HS-5 (cell line): ENCODE data around the gene ARIH2.
"Not testable (repeated sequence)": the region's sequence is repeated elsewhere in the genome, so short reads cannot be mapped to it uniquely, and the experiment has no call there.

Experiments used
- DNase-seq: peaks from one replicate; pipeline ENCODE4 v3.0.0-alpha.2; 2012; ENCODE audit warnings: low read depth

Gene ARIH2

GRCh38 chr3:49004352-49005302 is 86.0 kb downstream of the ARIH2 start:
- no peak for DNase-seq

DNA sequence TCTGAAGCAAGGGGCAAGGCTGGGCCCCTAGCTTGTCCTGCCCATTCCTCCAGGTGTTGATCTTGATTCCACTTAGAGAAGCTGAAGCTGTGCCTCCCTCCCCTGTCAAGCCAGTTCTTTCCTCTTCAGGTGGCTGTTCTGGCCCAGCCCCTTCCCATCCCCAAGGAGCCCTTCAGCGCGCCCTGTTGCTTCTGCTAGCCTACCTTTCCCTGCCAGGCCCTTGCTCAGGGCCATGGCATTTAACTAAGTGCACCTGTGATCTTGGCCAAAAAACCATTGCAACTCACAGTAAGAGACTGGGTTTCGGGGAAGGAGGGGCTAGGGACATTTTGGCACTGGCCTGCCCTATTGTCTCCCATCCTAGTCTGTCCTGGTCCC is 86.7 kb downstream of the ARIH2 start:
- DNase-seq: no peak

DNA sequence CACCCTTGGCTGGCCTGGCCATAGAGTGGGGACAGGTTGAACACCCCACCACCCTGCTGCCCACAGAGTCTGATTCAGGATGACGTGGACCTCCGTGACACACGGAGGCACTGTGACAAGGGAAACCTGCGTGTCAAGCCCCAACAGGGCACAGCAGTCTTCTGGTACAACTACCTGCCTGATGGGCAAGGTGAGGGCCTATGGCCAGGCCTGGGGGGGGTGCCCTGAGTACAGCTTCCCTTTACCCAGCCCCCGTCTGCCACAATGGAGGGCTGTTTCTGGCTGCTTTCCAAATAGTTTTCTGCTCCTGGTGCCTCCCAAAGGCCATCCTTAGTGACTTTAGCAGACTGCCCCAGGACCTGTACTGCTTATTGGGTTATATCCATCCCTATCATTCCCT is 87.4 kb downstream of the ARIH2 start:
- DNase-seq: no peak

DNA sequence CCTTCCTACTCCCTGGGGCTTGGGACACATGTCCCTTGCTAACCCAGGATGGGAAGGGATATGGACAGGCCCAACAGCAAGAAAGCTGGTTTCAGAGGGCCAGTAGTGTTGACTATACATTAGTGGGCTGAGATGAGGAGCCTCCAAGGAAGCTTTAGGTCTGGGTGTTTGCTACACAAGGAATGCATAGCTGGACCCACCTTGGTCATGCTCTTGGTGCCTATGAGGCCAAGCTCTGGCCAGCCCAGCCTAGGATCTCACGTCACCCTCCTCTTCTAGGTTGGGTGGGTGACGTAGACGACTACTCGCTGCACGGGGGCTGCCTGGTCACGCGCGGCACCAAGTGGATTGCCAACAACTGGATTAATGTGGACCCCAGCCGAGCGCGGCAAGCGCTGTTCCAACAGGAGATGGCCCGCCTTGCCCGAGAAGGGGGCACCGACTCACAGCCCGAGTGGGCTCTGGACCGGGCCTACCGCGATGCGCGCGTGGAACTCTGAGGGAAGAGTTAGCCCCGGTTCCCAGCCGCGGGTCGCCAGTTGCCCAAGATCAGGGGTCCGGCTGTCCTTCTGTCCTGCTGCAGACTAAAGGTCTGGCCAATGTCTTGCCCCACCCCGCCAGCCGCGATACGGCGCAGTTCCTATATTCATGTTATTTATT is 87.9 kb downstream of the ARIH2 start:
- no peak for DNase-seq

GRCh38 chr3:49007068-49007770 is 88.6 kb downstream of the ARIH2 start, which contains the start of gene WDR6:
WDR6 (plus strand) TSS chr3:49007391; CDS start chr3:49007432, 41 bp downstream.
- DNase-seq: peak; percentile 91

- peak; percentile 58 for DNase-seq
Observed at GRCh38 chr3:49007771-49008528, 89.3 kb downstream of the ARIH2 start.

DNA sequence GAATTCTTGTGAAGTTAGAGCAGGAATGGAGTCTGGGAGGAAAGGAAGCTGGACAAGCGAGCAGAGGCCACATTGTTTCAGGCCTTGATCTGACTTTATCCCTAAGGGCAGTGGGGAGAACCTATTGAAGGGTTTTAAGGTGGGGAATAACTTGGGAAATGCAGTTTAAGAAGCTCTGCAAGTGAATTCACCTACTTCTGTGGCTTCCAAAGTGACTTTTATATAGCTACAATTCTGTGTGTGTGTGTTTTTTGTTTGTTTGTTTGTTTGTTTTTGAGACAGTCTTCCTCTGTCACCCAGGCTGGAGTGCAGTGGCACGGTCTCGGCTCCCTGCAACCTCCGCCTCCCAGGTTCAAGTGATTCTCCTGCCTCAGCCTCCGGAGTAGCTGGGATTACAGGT is 90.0 kb downstream of the ARIH2 start:
- DNase-seq: not testable (repeated sequence)

GRCh38 chr3:49009396-49009795 is 90.8 kb downstream of the ARIH2 start:
- no peak for DNase-seq

DNA sequence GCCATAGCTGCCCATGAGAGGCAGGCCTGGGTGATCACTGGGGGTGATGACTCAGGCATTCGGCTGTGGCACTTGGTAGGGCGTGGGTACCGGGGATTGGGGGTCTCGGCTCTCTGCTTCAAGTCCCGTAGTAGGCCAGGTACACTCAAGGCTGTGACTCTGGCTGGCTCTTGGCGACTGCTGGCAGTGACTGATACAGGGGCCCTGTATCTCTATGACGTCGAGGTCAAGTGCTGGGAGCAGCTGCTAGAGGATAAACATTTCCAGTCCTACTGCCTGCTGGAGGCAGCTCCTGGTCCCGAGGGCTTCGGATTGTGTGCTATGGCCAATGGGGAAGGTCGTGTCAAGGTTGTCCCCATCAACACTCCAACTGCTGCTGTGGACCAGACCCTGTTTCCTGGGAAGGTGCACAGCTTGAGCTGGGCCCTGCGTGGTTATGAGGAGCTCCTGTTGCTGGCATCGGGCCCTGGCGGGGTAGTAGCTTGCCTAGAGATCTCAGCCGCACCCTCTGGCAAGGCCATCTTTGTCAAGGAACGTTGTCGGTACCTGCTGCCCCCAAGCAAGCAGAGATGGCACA is 93.9 kb downstream of the ARIH2 start:
- DNase-seq: no peak

GRCh38 chr3:49013113-49013737 is 94.6 kb downstream of the ARIH2 start:
- no peak for DNase-seq

DNA sequence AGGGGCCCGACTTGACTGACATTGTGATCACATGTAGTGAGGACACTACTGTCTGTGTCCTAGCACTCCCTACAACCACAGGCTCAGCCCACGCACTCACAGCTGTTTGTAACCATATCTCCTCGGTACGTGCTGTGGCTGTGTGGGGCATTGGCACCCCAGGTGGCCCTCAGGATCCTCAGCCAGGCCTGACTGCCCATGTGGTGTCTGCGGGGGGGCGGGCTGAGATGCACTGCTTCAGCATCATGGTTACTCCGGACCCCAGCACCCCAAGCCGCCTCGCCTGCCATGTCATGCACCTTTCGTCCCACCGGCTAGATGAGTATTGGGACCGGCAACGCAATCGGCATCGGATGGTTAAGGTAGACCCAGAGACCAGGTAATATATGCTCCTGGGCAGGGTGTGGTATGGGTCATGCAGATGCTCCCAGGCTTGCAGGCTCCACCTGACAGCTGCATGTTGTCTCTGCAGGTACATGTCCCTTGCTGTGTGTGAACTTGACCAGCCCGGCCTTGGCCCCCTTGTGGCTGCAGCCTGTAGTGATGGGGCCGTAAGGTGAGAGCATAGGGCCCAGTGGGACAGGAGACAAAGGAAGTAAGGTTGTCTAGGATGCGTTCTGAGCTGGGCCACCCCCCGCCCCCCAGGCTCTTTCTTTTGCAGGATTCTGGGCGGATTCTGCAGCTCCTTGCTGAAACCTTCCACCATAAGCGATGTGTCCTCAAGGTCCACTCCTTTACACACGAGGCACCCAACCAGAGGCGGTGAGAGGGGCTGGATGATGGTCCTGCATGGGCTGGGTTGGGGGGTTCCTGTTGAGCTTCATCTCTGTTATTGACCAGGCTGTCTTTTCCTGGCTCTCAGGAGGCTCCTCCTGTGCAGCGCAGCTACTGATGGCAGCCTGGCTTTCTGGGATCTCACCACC is 95.4 kb downstream of the ARIH2 start:
- no peak for DNase-seq

DNA sequence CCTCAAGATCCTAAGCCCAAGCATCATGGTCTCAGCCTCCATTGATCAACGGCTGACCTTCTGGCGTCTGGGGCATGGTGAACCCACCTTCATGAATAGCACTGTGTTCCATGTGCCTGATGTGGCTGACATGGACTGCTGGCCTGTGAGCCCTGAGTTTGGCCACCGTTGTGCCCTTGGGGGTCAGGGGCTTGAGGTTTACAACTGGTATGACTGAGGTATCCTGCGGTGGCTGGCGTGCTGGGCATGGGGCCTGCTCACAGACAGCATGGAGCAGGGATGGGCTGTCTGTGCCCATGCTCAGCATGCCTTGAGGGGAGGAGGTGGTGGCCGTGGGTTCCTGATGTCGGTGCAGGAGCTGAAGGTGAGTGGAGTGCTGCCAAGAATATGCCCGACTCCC is 96.4 kb downstream of the ARIH2 start:
- no peak for DNase-seq

DNA sequence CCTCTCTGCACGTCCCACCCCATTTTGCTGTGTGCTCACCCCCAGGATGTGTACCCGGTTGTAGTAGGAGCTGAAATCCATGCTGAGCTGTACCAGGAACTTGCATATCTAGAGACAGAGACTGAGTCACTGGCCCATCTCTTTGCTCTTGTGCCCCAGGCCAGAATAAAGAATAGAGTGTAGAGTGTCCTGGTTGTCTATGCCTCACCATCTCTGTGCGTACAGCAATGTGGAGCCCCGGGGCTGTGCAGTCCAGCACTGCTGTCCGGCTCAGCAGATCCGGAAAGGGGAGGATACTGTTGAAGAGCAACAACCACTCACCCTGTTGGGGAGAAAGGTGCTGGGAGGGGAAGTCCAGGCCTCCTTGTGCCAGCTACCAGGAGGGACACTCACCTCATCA is 97.1 kb downstream of the ARIH2 start:
- DNase-seq: no peak

DNA sequence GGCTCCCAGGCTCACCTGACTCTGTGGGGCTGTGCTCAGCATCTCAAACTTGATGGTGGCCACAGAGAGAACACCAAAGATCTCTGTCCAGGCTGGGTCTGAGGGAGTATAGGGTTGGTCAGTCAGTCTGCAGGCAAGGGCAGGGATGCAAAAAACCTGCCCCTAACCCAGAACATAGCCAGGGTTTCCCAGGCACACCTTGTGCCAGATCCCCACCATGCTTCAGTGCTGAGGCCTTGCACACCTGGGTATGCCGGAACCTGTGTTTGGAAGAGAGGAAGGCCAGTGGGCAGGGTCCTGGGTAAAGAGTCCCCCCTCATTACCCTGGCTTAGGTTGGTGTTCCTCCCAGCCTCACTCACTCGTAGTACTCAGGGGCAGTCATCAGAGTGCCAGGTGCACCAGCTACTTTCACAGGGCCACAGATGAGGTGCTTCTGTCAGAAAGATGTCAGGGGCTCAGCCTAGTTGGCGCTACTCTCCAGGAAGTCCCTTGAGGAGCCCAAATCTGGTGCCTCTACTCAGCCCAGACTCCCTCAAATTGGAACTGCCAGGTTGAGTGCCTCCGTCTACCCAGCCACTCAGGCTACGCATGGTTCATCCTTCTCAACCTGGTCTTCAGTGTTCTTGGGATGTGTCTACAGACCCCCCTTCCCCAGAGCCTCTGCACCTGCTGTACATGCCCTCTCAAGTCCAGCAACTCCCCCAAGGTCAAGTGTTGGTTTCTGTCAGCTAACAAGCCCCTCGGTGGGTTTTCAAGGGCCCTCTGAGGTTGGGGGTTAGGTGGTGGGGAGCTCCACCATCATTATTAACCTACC is 98.0 kb downstream of the ARIH2 start:
- no peak for DNase-seq

- DNase-seq: no peak
Observed at GRCh38 chr3:49017229-49017970, 98.8 kb downstream of the ARIH2 start.

- DNase-seq: no peak
Observed at GRCh38 chr3:49017971-49018706, 99.5 kb downstream of the ARIH2 start, which contains the start of gene DALRD3. DALRD3 (minus strand) TSS chr3:49018580; CDS start chr3:49018564, 16 bp downstream.

DNA sequence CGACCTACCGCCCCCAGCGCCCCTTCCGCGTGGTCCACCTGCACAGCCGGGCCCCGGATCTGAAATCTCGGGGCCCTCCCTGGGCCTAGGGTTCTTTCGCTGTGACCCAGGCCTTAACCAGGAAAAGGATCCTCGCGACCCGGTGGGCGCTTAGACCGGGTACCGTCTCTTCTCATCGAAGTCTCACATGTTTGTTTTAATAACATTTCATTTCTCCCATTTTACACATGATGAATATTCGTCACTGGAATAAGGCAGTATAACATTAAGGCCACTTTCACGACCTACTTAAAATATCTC is 100.0 kb downstream of the ARIH2 start:
- DNase-seq: no peak

DNA sequence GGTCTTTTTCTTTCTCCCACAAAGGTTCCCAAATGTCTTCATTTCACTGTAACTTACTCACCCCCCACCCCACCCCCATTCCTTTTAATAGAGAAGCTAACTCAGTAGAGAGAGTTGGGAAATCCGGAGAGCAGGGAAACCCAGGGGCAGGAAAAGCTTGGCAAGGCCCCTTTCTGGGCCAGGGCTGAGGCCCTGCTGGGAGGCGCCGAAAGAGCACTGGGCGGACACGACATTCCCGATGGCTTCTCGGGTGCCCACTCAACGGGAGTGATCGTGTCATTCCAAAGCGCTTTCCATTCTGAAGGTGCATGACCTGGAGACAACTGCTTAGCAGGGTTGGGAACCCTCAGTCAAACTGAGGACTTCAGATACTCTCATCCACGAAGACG is 101.3 kb downstream of the ARIH2 start:
- no peak for DNase-seq
